Uterus (tissue), 4 donors: Measurements from ENCODE around the gene DLGAP1. TPM values are rescaled to one million over a fixed set of nuclear protein-coding genes. Genes with fewer than 3 reads are reported as not detected.

ENCODE experiments used
- DNase-seq, 2 donors: peaks; one replicate each; pipeline ENCODE4 v3.0.0-alpha.2; 2019 to 2020
- H3K27ac ChIP-seq, 2 donors: fragments of 200-600 bp; sonication (generic); 1 replicate in 1 of 2; 2 replicates in 1 of 2; pipeline ENCODE4 v1.5.1; 2016 to 2018
- H3K27me3 ChIP-seq, 2 donors: fragments of 200-600 bp; sonication (generic); one replicate each; pipeline ENCODE4 v1.5.1; 2018 to 2019; ENCODE audit warnings: control low read depth in 1 of 2
- H3K36me3 ChIP-seq, 2 donors: fragments of 200-600 bp; sonication (generic); one replicate each; pipeline ENCODE4 v1.5.1; 2019; ENCODE audit warnings: control low read depth in 1 of 2
- H3K4me1 ChIP-seq, 2 donors: fragments of 200-600 bp; sonication (generic); one replicate each; pipeline ENCODE4 v1.5.1; 2018 to 2019; ENCODE audit warnings: control low read depth in 1 of 2
- H3K4me3 ChIP-seq, 2 donors: fragments of 200-600 bp; sonication (generic); 1 replicate in 1 of 2; 2 replicates in 1 of 2; pipeline ENCODE4 v1.5.1; 2018 to 2019; ENCODE audit warnings: mild to moderate bottlenecking in 1 of 2
- H3K9me3 ChIP-seq, 2 donors: fragments of 200-600 bp; sonication (generic); one replicate each; pipeline ENCODE4 v1.5.1; 2019; ENCODE audit warnings: control low read depth in 1 of 2
- CTCF ChIP-seq, 4 experiments: fragments of 200-600 bp in 2 of 4; fragments of 450-650 bp in 2 of 4; sonication (generic) in 2 of 4; IDR thresholded peaks; one replicate each; pipeline ENCODE4 v1.5.1; 2016 to 2019; ENCODE audit warnings: antibody characterized with exemption in 4 of 4, mild to moderate bottlenecking in 2 of 4, moderate library complexity in 1 of 4
- POLR2A ChIP-seq, 2 donors: fragments of 450-650 bp; IDR thresholded peaks; one replicate each; pipeline ENCODE4 v1.6.1; 2016; ENCODE audit warnings: antibody characterized with exemption in 2 of 2, mild to moderate bottlenecking in 1 of 2, moderate library complexity in 1 of 2
- intact Hi-C: fragments of 100-400 bp; cut with DNase I; formaldehyde crosslinking; loops from one replicate; pipeline ENCODE4 v1.15.1; 2023; ENCODE audit warnings: low total_unique reads
- total RNA-seq, 4 donors: library from RNA; depleted of rRNA in 3 of 4; stranded (reverse); fragments of >200 nt in 3 of 4; gene quantifications; one replicate each; pipeline versions ENCODE4 v1.1.0 to v1.2.4, GENCODE V29; 2014 to 2023
- donor health status: DM: yes; HTN: yes; CAD: no.

The DLGAP1 gene
- total RNA-seq, 4 donors from 2014 or later, result 1.0 to 9.6 (median 3.3) TPM

GRCh38 chr18:3450012-3450798, 1004.9 kb downstream of the DLGAP1 start, which contains the start of gene TGIF1:
Gene TGIF1 (plus strand): TSS chr18:3450172. CDS start chr18:3450490, 318 bp downstream.
- H3K4me3 ChIP-seq, result peak within 1 kb of the TSS; percentile 60 to 63
- no peaks in the 10 kb centered on the region for H3K27me3 ChIP-seq
- peak; percentile 84 to 85 for DNase-seq
- intact Hi-C loops, result loop anchor here (10.0 kb wide), 1 partner anchor 145 kb away; no protein-coding TSS in a partner anchor
- no peaks in the 10 kb centered on the region for H3K9me3 ChIP-seq
- no peaks in the 10 kb centered on the region for H3K36me3 ChIP-seq
- peak within 1 kb of the TSS; percentile 98 for H3K27ac ChIP-seq
- TF ChIP-seq POLR2A (IDR thresholded peaks at IDR 0.05) (peak; percentile 66 to 79), CTCF (IDR thresholded peaks at IDR 0.05) (no peak)
- H3K4me1 ChIP-seq, result peaks cover 5 to 8% of the 10 kb centered on the region in 2 donors

- peak overlapping the region; percentile 60 to 63 for H3K4me3 ChIP-seq
- H3K4me1 ChIP-seq, result peaks cover 5 to 8% of the 10 kb centered on the region in 2 donors
- H3K36me3 ChIP-seq, result no peaks in the 10 kb centered on the region
- intact Hi-C loops, result loop anchor here (10.0 kb wide), 1 partner anchor 145 kb away; no protein-coding TSS in a partner anchor
- peak overlapping the region; percentile 98 for H3K27ac ChIP-seq
- H3K27me3 ChIP-seq, result no peaks in the 10 kb centered on the region
- TF ChIP-seq POLR2A (IDR thresholded peaks at IDR 0.05) (peak in 1 of 2 donors; percentile 5), CTCF (IDR thresholded peaks at IDR 0.05) (no peak)
- DNase-seq, result peak; percentile 76 to 78
- H3K9me3 ChIP-seq, result no peaks in the 10 kb centered on the region
Measured at GRCh38 chr18:3449512-3450011, 1005.5 kb downstream of the DLGAP1 start.

- no peaks in the 10 kb centered on the region for H3K27me3 ChIP-seq
- H3K4me1 ChIP-seq, result peaks cover 5 to 8% of the 10 kb centered on the region in 2 donors
- peak overlapping the region; percentile 60 to 63 for H3K4me3 ChIP-seq
- H3K9me3 ChIP-seq, result no peaks in the 10 kb centered on the region
- peak in 1 of 2 donors; percentile 77 for DNase-seq
- intact Hi-C loops, result no loop called here
- no peaks in the 10 kb centered on the region for H3K36me3 ChIP-seq
- TF ChIP-seq POLR2A (IDR thresholded peaks at IDR 0.05), result peak; percentile 34 to 52
- no peak for TF ChIP-seq CTCF (IDR thresholded peaks at IDR 0.05)
- peak overlapping the region; percentile 98 for H3K27ac ChIP-seq
Measured at GRCh38 chr18:3448838-3449511, 1006.1 kb downstream of the DLGAP1 start.

- DNase-seq, result peak; percentile 93 to 94
- Histone ChIP-seq H3K4me1 (peaks cover 5 to 8% of the 10 kb centered on the region in 2 donors), H3K27ac (peak overlapping the region; percentile 98), H3K27me3 (no peaks in the 10 kb centered on the region), H3K4me3 (peak overlapping the region; percentile 60 to 63), H3K36me3 (no peaks in the 10 kb centered on the region), H3K9me3 (no peaks in the 10 kb centered on the region)
- intact Hi-C loops, result no loop called here
- TF ChIP-seq CTCF (IDR thresholded peaks at IDR 0.05) (peak in 2 of 4 experiments; percentile 5 to 16), POLR2A (IDR thresholded peaks at IDR 0.05) (peak; percentile 87 to 89)
Measured at GRCh38 chr18:3447895-3448837, 1006.9 kb downstream of the DLGAP1 start.
